ENCODE results near the gene ALS2CL.

- TF ChIP-seq FOS (IDR thresholded peaks at IDR 0.05; ENCODE audit: borderline replicate concordance, insufficient read depth, low read length) (no peak), CTCF (IDR thresholded peaks at IDR 0.05; ENCODE audit: extremely low read depth in 1 of 2, insufficient read depth in 1 of 2, low read depth in 1 of 2, low read length in 2 of 2) (no peak), MYC (IDR thresholded peaks at IDR 0.05; ENCODE audit: low read depth, low read length) (no peak), EZH2 (IDR thresholded peaks at IDR 0.05; ENCODE audit: borderline replicate concordance, low read depth, low read length, severe bottlenecking) (no peak), MAX (IDR thresholded peaks at IDR 0.05; ENCODE audit: insufficient read depth, insufficient read length) (no peak)
Measured at GRCh38 chr3:46690798-46691197, 2.7 kb downstream of the ALS2CL start.

Measured in endothelial cell of umbilical vein (primary cell).